Neural progenitor cell (in vitro differentiated cells): ENCODE data around the gene CEP63.

Experiments used
- EZH2phosphoT487 ChIP-seq: fragments of 200-600 bp; sonication (generic); IDR thresholded peaks from 2 replicates; pipeline ENCODE4 v1.6.1; 2017; ENCODE audit warnings: antibody characterized with exemption
- TF ChIP-seq, protein P1 (sequence below): fragments of 200-600 bp; sonication (generic); IDR thresholded peaks from 2 replicates; pipeline ENCODE4 v1.5.1; 2017; ENCODE audit warnings: antibody characterized with exemption, mild to moderate bottlenecking

DNA sequence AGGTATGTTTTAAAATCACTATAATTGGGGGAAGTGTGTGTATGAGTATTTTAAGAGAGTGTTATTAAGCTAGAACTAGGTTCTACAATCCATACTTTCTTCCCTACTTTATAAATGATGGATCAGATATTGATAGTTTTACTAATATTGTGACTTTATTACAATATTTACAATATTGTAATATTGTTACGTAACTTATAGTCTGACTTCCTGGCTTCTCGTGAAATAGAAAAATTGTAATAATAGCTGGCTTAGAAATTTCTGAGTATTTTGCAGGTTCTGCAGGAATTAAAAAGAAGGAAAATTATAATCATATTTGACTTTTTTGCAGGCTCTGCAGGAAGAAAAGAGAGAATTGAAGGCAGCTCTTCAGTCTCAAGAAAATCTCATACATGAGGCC lies 60.0 kb downstream of the CEP63 start:
- TF ChIP-seq, protein P1, sequence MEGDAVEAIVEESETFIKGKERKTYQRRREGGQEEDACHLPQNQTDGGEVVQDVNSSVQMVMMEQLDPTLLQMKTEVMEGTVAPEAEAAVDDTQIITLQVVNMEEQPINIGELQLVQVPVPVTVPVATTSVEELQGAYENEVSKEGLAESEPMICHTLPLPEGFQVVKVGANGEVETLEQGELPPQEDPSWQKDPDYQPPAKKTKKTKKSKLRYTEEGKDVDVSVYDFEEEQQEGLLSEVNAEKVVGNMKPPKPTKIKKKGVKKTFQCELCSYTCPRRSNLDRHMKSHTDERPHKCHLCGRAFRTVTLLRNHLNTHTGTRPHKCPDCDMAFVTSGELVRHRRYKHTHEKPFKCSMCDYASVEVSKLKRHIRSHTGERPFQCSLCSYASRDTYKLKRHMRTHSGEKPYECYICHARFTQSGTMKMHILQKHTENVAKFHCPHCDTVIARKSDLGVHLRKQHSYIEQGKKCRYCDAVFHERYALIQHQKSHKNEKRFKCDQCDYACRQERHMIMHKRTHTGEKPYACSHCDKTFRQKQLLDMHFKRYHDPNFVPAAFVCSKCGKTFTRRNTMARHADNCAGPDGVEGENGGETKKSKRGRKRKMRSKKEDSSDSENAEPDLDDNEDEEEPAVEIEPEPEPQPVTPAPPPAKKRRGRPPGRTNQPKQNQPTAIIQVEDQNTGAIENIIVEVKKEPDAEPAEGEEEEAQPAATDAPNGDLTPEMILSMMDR, result no peak
- TF ChIP-seq EZH2phosphoT487, result no peak
